Fibroblast of lung (primary cell): ENCODE results near the gene DDC.

Source experiments
- EZH2 ChIP-seq: IDR thresholded peaks from 2 replicates; pipeline ENCODE4 v1.5.1; 2012; ENCODE audit warnings: low read length, control low read depth, mild to moderate bottlenecking; ENCODE audit errors: missing control alignments
- TF ChIP-seq, protein P1 (sequence below), 2 donors: IDR thresholded peaks in 1 of 2; conservative IDR thresholded peaks in 1 of 2; 1 replicate in 1 of 2; 2 replicates in 1 of 2; pipeline ENCODE4 v1.5.1; 2011 to 2012; ENCODE audit warnings: low read length in 2 of 2, control low read depth in 1 of 2, inconsistent platforms in 1 of 2, low read depth in 1 of 2, mild to moderate bottlenecking in 1 of 2

DNA sequence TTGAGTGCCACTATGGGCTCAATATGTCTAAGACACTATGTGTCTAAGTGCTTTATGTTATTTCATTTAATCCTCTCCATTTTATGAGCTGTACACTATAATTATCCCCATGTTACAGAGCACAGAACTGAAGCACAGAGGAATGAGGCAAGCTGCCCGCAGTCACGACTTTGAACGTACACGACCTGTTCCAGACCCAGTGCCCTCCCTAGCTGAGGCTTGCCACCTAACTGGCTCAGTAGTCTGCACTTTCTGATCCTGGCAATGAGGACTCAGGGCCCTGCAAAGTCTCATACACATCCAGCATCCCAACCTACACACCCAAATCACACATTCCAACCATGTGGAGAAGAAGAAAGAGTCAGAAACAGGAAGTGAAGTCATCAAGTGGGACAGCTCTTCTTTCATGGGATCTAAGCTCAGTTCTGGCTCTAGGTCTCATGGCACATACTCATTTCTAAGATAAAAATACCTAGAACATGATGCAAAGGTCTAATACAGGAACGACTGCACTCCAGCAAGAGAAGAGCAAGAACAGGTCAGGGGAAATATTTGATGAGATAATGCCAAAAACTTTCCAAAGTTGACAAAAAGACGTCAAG is 42.4 kb upstream of the DDC start:
- TF ChIP-seq, protein P1, sequence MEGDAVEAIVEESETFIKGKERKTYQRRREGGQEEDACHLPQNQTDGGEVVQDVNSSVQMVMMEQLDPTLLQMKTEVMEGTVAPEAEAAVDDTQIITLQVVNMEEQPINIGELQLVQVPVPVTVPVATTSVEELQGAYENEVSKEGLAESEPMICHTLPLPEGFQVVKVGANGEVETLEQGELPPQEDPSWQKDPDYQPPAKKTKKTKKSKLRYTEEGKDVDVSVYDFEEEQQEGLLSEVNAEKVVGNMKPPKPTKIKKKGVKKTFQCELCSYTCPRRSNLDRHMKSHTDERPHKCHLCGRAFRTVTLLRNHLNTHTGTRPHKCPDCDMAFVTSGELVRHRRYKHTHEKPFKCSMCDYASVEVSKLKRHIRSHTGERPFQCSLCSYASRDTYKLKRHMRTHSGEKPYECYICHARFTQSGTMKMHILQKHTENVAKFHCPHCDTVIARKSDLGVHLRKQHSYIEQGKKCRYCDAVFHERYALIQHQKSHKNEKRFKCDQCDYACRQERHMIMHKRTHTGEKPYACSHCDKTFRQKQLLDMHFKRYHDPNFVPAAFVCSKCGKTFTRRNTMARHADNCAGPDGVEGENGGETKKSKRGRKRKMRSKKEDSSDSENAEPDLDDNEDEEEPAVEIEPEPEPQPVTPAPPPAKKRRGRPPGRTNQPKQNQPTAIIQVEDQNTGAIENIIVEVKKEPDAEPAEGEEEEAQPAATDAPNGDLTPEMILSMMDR (conservative IDR thresholded peaks at IDR 0.05 in 1 of 2, IDR thresholded peaks at IDR 0.05 in 1 of 2; ENCODE audit: low read depth in 1 of 2, low read length in 2 of 2) = no peak
- no peak for TF ChIP-seq EZH2
